Panc1 (cell line): ENCODE results near the gene GPC6. TPM values are rescaled to one million over a fixed set of nuclear protein-coding genes. Genes with fewer than 3 reads are reported as not detected.

ENCODE experiments used
- ATAC-seq: fragments of 200-7000 bp; cut with Tn5 transposase; 2 replicates; pipeline ENCODE4 v1.9.1; 2020; ENCODE audit warnings: mild to moderate bottlenecking, moderate library complexity
- BruUV-seq: library from RNA; stranded (reverse); fragments of 400-500 nt; replicated peaks from 2 replicates; lab custom pipeline; 2021; lab: Mats Ljungman, UMichigan
- CTCF ChIA-PET: fragments of 300-600 bp; sonication (Branson Sonifier 250); formaldehyde crosslinking; loops from one replicate; lab custom pipeline; 2022; ENCODE audit warnings: antibody characterized with exemption; lab: Charles Lee
- POLR2A ChIA-PET: fragments of 300-600 bp; sonication (Branson Sonifier 250); formaldehyde crosslinking; loops from one replicate; lab custom pipeline; 2022; ENCODE audit warnings: antibody characterized with exemption; lab: Charles Lee
- DNase-seq: peaks from one replicate; pipeline ENCODE4 v3.0.0-alpha.2; 2010; ENCODE audit warnings: low read depth, low spot score
- H3K27ac ChIP-seq: 2 replicates; pipeline ENCODE4 v1.5.1; 2011; ENCODE audit warnings: mild to moderate bottlenecking, low read length, inconsistent platforms
- H3K27me3 ChIP-seq: fragments of 200-500 bp; sonication (Bioruptor generic); 2 replicates; pipeline ENCODE4 v1.6.0; 2014; ENCODE audit warnings: low read length, inconsistent platforms; ENCODE audit not compliant: control insufficient read depth, insufficient read depth
- H3K36me3 ChIP-seq: fragments of 200-500 bp; sonication (Bioruptor generic); 2 replicates; pipeline ENCODE4 v1.5.1; 2014; ENCODE audit warnings: inconsistent platforms, mild to moderate bottlenecking, low read length, moderate library complexity; ENCODE audit not compliant: control insufficient read depth, insufficient read depth
- H3K4me1 ChIP-seq: 2 replicates; pipeline ENCODE4 v1.5.1; 2011; ENCODE audit warnings: inconsistent platforms, mild to moderate bottlenecking, low read length, moderate library complexity; ENCODE audit not compliant: control insufficient read depth, insufficient read depth
- H3K4me3 ChIP-seq, 2 experiments: 2 replicates each; pipeline ENCODE4 v1.5.1; 2011 to 2012; ENCODE audit warnings: low read depth in 2 of 2, low read length in 2 of 2, mild to moderate bottlenecking in 2 of 2, inconsistent platforms in 1 of 2, moderate library complexity in 1 of 2
- H3K9me3 ChIP-seq: fragments of 200-500 bp; sonication (Bioruptor generic); 2 replicates; pipeline ENCODE4 v1.5.1; 2014; ENCODE audit warnings: low read depth, mild to moderate bottlenecking, inconsistent platforms, low read length, moderate library complexity; ENCODE audit not compliant: control insufficient read depth, insufficient read depth
- CTCF ChIP-seq: fragments of 450-650 bp; IDR thresholded peaks from 2 replicates; pipeline ENCODE4 v1.5.1; 2017; ENCODE audit warnings: mild to moderate bottlenecking
- POLR2AphosphoS5 ChIP-seq: IDR thresholded peaks from 2 replicates; pipeline ENCODE4 v1.6.1; 2012; ENCODE audit warnings: mild to moderate bottlenecking, low read depth, low read length, moderate library complexity
- REST ChIP-seq, 2 experiments: IDR thresholded peaks; 2 replicates each; pipeline ENCODE4 v1.6.1; 2011 to 2012; ENCODE audit warnings: low read depth in 2 of 2, control low read depth in 1 of 2, low read length in 1 of 2, mild to moderate bottlenecking in 1 of 2, moderate library complexity in 1 of 2; ENCODE audit not compliant: insufficient read depth in 1 of 2
- SIN3A ChIP-seq: IDR thresholded peaks from 2 replicates; pipeline ENCODE4 v1.6.1; 2012; ENCODE audit warnings: low read depth, mild to moderate bottlenecking, low read length, moderate library complexity, borderline replicate concordance; ENCODE audit not compliant: insufficient read depth
- TCF7L2 ChIP-seq: IDR thresholded peaks from 2 replicates; pipeline ENCODE4 v1.6.1; 2011; ENCODE audit warnings: mild to moderate bottlenecking, low read depth, low read length, inconsistent platforms
- in situ Hi-C: cut with HindIII; loops from 2 replicates; pipeline ENCODE4 v1.10.0; 2016; ENCODE audit warnings: low sequenced_read_pairs, low pct_unique_long_range_greater_than_20kb
- intact Hi-C: fragments of 100-400 bp; cut with micrococcal nuclease; formaldehyde crosslinking; loops from one replicate; pipeline ENCODE4 v1.10.0; 2022; ENCODE audit not compliant: unreplicated experiment
- total RNA-seq: library from RNA; stranded (reverse); gene quantifications from one replicate; pipeline ENCODE4 v1.2.1, GENCODE V29; 2021; ENCODE audit not compliant: unreplicated experiment

Gene GPC6
- total RNA-seq, 1 experiment from 2014 or later, result 4.8 TPM

- no peak overlapping the region for H3K27ac ChIP-seq
- in situ Hi-C loops (no loop called here), intact Hi-C loops (no loop called here)
- ATAC-seq, result no peak
- ChIA-PET POLR2A (no interaction called here), CTCF (no interaction called here)
- DNase-seq, result no peak
- no peaks in the 10 kb centered on the region for H3K9me3 ChIP-seq
- no peaks in the 10 kb centered on the region for H3K27me3 ChIP-seq
- no peaks in the 10 kb centered on the region for H3K36me3 ChIP-seq
- TF ChIP-seq POLR2AphosphoS5 (no peak), REST (IDR thresholded peaks at IDR 0.05; ENCODE audit: insufficient read depth in 1 of 2, low read depth in 2 of 2, low read length in 1 of 2) (no peak), TCF7L2 (no peak), CTCF (no peak), SIN3A (no peak)
- no peak overlapping the region for H3K4me3 ChIP-seq
- H3K4me1 ChIP-seq, result no peaks in the 10 kb centered on the region
- no TSS peak for BruUV-seq
These were observed 1104.0 kb downstream of the GPC6 start for GRCh38 chr13:94330552-94331071.

- Histone ChIP-seq H3K27me3 (no peaks in the 10 kb centered on the region), H3K9me3 (no peaks in the 10 kb centered on the region), H3K4me1 (no peaks in the 10 kb centered on the region), H3K36me3 (no peaks in the 10 kb centered on the region), H3K4me3 (no peak overlapping the region), H3K27ac (no peak overlapping the region)
- DNase-seq (no peak), ATAC-seq (no peak)
- ChIA-PET CTCF (no interaction called here), POLR2A (no interaction called here)
- no TSS peak for BruUV-seq
- no peak for TF ChIP-seq POLR2AphosphoS5
- TF ChIP-seq SIN3A, result no peak
- in situ Hi-C loops, result no loop called here
- intact Hi-C loops, result no loop called here
These were observed 1104.7 kb downstream of the GPC6 start for GRCh38 chr13:94331281-94331680.

DNA sequence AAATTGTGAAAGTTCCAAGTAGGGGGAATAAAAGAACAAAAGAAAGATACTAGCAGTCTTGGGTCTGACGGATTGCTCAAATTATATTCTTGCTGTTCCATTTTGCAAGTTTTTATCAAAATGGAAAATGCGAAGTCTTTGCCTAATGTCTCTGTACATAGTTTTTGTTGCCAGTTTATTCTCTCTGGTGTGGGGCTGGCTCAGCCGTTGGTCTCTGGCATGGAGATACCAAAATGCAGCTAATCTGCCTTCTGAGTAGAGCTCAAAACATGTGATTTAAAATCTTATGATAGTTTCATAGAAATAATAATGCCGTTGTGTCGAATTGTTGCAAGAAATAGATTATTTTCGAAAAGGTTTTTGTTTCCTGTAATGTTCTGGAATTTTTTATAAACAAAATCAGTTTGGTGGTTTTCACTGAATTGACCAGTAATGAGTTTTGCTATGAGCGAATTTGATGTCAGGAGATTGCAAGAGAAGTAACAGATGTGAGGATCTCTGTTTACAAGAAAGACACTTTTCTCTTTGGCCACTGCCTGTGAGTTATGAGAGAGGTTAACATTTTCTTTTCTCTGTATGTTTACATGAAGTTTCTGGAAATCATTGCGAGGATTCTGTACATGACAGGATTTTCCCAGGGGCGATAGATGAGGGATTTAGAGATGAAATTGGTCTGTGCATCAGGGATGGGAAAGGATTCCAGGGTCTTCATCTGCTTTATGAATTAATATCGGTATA lies 1105.9 kb downstream of the GPC6 start:
- H3K36me3 ChIP-seq, result no peaks in the 10 kb centered on the region
- in situ Hi-C loops (no loop called here), intact Hi-C loops (no loop called here)
- ChIA-PET CTCF (no interaction called here), POLR2A (no interaction called here)
- H3K27me3 ChIP-seq, result no peaks in the 10 kb centered on the region
- ATAC-seq (no peak), DNase-seq (no peak)
- no TSS peak for BruUV-seq
- H3K4me3 ChIP-seq, result no peak overlapping the region
- no peaks in the 10 kb centered on the region for H3K9me3 ChIP-seq
- no peaks in the 10 kb centered on the region for H3K4me1 ChIP-seq
- TF ChIP-seq SIN3A (no peak), CTCF (no peak), POLR2AphosphoS5 (no peak), REST (IDR thresholded peaks at IDR 0.05; ENCODE audit: insufficient read depth in 1 of 2, low read depth in 2 of 2, low read length in 1 of 2) (no peak), TCF7L2 (no peak)
- H3K27ac ChIP-seq, result no peak overlapping the region
